Neural progenitor cell (in vitro differentiated cells): ENCODE measurements around the gene NCAN.

ENCODE experiments used
- EZH2 ChIP-seq: fragments of 200-600 bp; sonication (generic); IDR thresholded peaks from 2 replicates; pipeline ENCODE4 v1.6.1; 2017; ENCODE audit warnings: antibody characterized with exemption, mild to moderate bottlenecking, moderate library complexity
- EZH2phosphoT487 ChIP-seq: fragments of 200-600 bp; sonication (generic); IDR thresholded peaks from 2 replicates; pipeline ENCODE4 v1.6.1; 2017; ENCODE audit warnings: antibody characterized with exemption
- TF ChIP-seq, protein P1 (sequence below): fragments of 200-600 bp; sonication (generic); IDR thresholded peaks from 2 replicates; pipeline ENCODE4 v1.5.1; 2017; ENCODE audit warnings: antibody characterized with exemption, mild to moderate bottlenecking

DNA sequence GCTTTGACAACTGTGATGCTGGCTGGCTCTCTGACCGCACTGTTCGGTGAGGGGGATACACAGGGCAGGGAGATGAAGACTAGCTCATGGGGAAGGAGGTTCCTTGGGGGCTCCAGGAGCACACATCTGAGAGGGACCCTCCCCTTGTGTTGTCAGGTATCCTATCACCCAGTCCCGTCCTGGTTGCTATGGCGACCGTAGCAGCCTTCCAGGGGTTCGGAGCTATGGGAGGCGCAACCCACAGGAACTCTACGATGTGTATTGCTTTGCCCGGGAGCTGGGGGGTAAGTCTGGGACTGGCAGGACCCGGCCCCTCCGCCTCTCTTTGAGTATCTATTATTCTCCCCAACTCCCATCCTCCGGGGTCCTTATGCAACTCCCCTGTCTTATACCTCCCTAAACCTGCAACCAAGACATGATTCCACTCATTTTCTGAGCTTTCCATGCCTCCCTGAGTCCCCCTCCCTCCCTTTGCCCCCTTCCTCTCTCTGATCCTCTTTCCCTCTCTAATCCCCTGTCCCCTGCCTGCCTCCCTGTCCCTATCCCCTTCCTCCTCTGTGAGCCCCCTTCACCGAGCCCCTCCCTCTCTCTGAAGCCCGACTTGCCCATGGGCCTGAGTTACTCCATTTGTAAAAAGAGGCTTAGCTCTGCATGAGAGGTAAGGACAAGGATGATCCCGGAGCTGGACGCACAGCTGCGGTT, 12.5 kb downstream of the NCAN start:
- TF ChIP-seq EZH2 (no peak), EZH2phosphoT487 (no peak)
- TF ChIP-seq, protein P1, sequence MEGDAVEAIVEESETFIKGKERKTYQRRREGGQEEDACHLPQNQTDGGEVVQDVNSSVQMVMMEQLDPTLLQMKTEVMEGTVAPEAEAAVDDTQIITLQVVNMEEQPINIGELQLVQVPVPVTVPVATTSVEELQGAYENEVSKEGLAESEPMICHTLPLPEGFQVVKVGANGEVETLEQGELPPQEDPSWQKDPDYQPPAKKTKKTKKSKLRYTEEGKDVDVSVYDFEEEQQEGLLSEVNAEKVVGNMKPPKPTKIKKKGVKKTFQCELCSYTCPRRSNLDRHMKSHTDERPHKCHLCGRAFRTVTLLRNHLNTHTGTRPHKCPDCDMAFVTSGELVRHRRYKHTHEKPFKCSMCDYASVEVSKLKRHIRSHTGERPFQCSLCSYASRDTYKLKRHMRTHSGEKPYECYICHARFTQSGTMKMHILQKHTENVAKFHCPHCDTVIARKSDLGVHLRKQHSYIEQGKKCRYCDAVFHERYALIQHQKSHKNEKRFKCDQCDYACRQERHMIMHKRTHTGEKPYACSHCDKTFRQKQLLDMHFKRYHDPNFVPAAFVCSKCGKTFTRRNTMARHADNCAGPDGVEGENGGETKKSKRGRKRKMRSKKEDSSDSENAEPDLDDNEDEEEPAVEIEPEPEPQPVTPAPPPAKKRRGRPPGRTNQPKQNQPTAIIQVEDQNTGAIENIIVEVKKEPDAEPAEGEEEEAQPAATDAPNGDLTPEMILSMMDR: no peak
